Transverse colon (tissue), 4 donors: Measurements from ENCODE around the gene RSBN1.

Source experiments
- CTCF ChIP-seq, 5 experiments: fragments of 200-600 bp in 3 of 5; fragments of 450-650 bp in 2 of 5; sonication (generic) in 3 of 5; IDR thresholded peaks; 1 replicate in 2 of 5; 2 replicates in 3 of 5; pipeline ENCODE4 v1.5.1; 2016 to 2017; ENCODE audit warnings: antibody characterized with exemption in 5 of 5, inconsistent platforms in 3 of 5, mild to moderate bottlenecking in 2 of 5, moderate library complexity in 1 of 5
- EP300 ChIP-seq: sonication (generic); formaldehyde crosslinking; IDR thresholded peaks from one replicate; pipeline ENCODE4 v1.6.1; 2017; ENCODE audit warnings: antibody characterized with exemption, low read depth
- POLR2A ChIP-seq: fragments of 450-650 bp; IDR thresholded peaks from one replicate; pipeline ENCODE4 v1.6.1; 2016; ENCODE audit warnings: antibody characterized with exemption, mild to moderate bottlenecking, moderate library complexity
- POLR2AphosphoS5 ChIP-seq, 3 donors: sonication (generic); formaldehyde crosslinking; IDR thresholded peaks; one replicate each; pipeline ENCODE4 v1.6.1; 2016; ENCODE audit warnings: antibody characterized with exemption in 3 of 3

- TF ChIP-seq CTCF (IDR thresholded peaks at IDR 0.05): no peak
- no peak for TF ChIP-seq POLR2AphosphoS5 (IDR thresholded peaks at IDR 0.05)
- no peak for TF ChIP-seq POLR2A
- no peak for TF ChIP-seq EP300
These were observed 9.8 kb downstream of the RSBN1 start for GRCh38 chr1:113802367-113803007.
